ENCODE data around the gene TBCEL. TPM values are rescaled to one million over a fixed set of nuclear protein-coding genes. Genes with fewer than 3 reads are reported as not detected.

TBCEL gene
- total RNA-seq, 1 donor from 2014 or later, result 31.2 TPM

GRCh38 chr11:121132211-121132976 lies 108.5 kb downstream of the TBCEL start:
- no peak for TF ChIP-seq CTCF (IDR thresholded peaks at IDR 0.05; ENCODE audit: unreplicated experiment)
- Mint-ChIP-seq H3K4me3 (ENCODE audit: unreplicated experiment) (no peak overlapping the region), H3K9me3 (ENCODE audit: unreplicated experiment) (no peaks in the 10 kb centered on the region), H3K4me1 (ENCODE audit: unreplicated experiment) (no peaks in the 10 kb centered on the region), H3K27me3 (ENCODE audit: unreplicated experiment) (peaks cover 5% of the 10 kb centered on the region), H3K27ac (ENCODE audit: unreplicated experiment) (no peak overlapping the region), H3K36me3 (ENCODE audit: low read depth, unreplicated experiment) (no peaks in the 10 kb centered on the region)
- no peak for DNase-seq (ENCODE audit: low spot score)

- Mint-ChIP-seq H3K36me3 (ENCODE audit: low read depth, unreplicated experiment) (no peaks in the 10 kb centered on the region), H3K4me3 (ENCODE audit: unreplicated experiment) (no peak overlapping the region), H3K27me3 (ENCODE audit: unreplicated experiment) (no peaks in the 10 kb centered on the region), H3K9me3 (ENCODE audit: unreplicated experiment) (no peaks in the 10 kb centered on the region), H3K4me1 (ENCODE audit: unreplicated experiment) (no peaks in the 10 kb centered on the region), H3K27ac (ENCODE audit: unreplicated experiment) (no peak overlapping the region)
- no peak for TF ChIP-seq CTCF (IDR thresholded peaks at IDR 0.05; ENCODE audit: unreplicated experiment)
- no peak for DNase-seq (ENCODE audit: low spot score)
Measured at GRCh38 chr11:121134741-121135312, 110.9 kb downstream of the TBCEL start.

GRCh38 chr11:121137005-121137404 lies 113.1 kb downstream of the TBCEL start:
- TF ChIP-seq CTCF (IDR thresholded peaks at IDR 0.05; ENCODE audit: unreplicated experiment), result no peak
- peaks cover 2% of the 10 kb centered on the region for H3K27me3 Mint-ChIP-seq (ENCODE audit: unreplicated experiment)
- H3K4me1 Mint-ChIP-seq (ENCODE audit: unreplicated experiment), result no peaks in the 10 kb centered on the region
- H3K9me3 Mint-ChIP-seq (ENCODE audit: unreplicated experiment), result no peaks in the 10 kb centered on the region
- H3K27ac Mint-ChIP-seq (ENCODE audit: unreplicated experiment), result no peak overlapping the region
- no peak for DNase-seq (ENCODE audit: low spot score)
- no peak overlapping the region for H3K4me3 Mint-ChIP-seq (ENCODE audit: unreplicated experiment)
- H3K36me3 Mint-ChIP-seq (ENCODE audit: low read depth, unreplicated experiment), result no peaks in the 10 kb centered on the region

GRCh38 chr11:121138259-121138658 lies 114.4 kb downstream of the TBCEL start:
- no peak for TF ChIP-seq CTCF (IDR thresholded peaks at IDR 0.05; ENCODE audit: unreplicated experiment)
- no peaks in the 10 kb centered on the region for H3K4me1 Mint-ChIP-seq (ENCODE audit: unreplicated experiment)
- H3K36me3 Mint-ChIP-seq (ENCODE audit: low read depth, unreplicated experiment), result no peaks in the 10 kb centered on the region
- H3K27ac Mint-ChIP-seq (ENCODE audit: unreplicated experiment), result no peak overlapping the region
- no peak overlapping the region for H3K4me3 Mint-ChIP-seq (ENCODE audit: unreplicated experiment)
- no peak for DNase-seq (ENCODE audit: low spot score)
- H3K27me3 Mint-ChIP-seq (ENCODE audit: unreplicated experiment), result peaks cover 5% of the 10 kb centered on the region
- no peaks in the 10 kb centered on the region for H3K9me3 Mint-ChIP-seq (ENCODE audit: unreplicated experiment)

- Mint-ChIP-seq H3K27ac (ENCODE audit: unreplicated experiment) (no peak overlapping the region), H3K4me3 (ENCODE audit: unreplicated experiment) (no peak overlapping the region), H3K9me3 (ENCODE audit: unreplicated experiment) (no peaks in the 10 kb centered on the region), H3K27me3 (ENCODE audit: unreplicated experiment) (peaks cover 5% of the 10 kb centered on the region), H3K36me3 (ENCODE audit: low read depth, unreplicated experiment) (no peaks in the 10 kb centered on the region), H3K4me1 (ENCODE audit: unreplicated experiment) (peaks cover 6% of the 10 kb centered on the region)
- no peak for TF ChIP-seq CTCF (IDR thresholded peaks at IDR 0.05; ENCODE audit: unreplicated experiment)
- no peak for DNase-seq (ENCODE audit: low spot score)
Measured at GRCh38 chr11:121140369-121140768, 116.5 kb downstream of the TBCEL start.
